Esophagus squamous epithelium (tissue), 5 donors: ENCODE results near the gene PODXL. TPM values are rescaled to one million over a fixed set of nuclear protein-coding genes. Genes with fewer than 3 reads are reported as not detected.
"Not testable (repeated sequence)": the region's sequence is repeated elsewhere in the genome, so short reads cannot be mapped to it uniquely, and the experiment has no call there.

ENCODE experiments used
- DNase-seq: peaks from one replicate; lab custom pipeline; 2025; lab: John Stamatoyannopoulos, UW
- H3K27ac ChIP-seq, 4 donors: fragments of 200-600 bp; sonication (generic); one replicate each; pipeline ENCODE4 v1.5.1; 2016 to 2019; ENCODE audit warnings: mild to moderate bottlenecking in 1 of 4
- H3K27me3 ChIP-seq, 4 donors: fragments of 200-600 bp; sonication (generic); 1 replicate in 3 of 4; 2 replicates in 1 of 4; pipeline versions ENCODE4 v1.5.1 to v1.6.0; 2017 to 2021; ENCODE audit warnings: antibody characterized with exemption in 1 of 4
- H3K36me3 ChIP-seq, 3 donors: fragments of 200-600 bp; sonication (generic); one replicate each; pipeline ENCODE4 v1.5.1; 2016 to 2019
- H3K4me1 ChIP-seq, 3 donors: fragments of 200-600 bp; sonication (generic); one replicate each; pipeline ENCODE4 v1.5.1; 2017 to 2019
- H3K4me3 ChIP-seq, 4 donors: fragments of 200-600 bp; sonication (generic); 1 replicate in 3 of 4; 2 replicates in 1 of 4; pipeline ENCODE4 v1.5.1; 2016 to 2019; ENCODE audit warnings: mild to moderate bottlenecking in 2 of 4, moderate library complexity in 1 of 4
- H3K9me3 ChIP-seq, 3 donors: fragments of 200-600 bp; sonication (generic); one replicate each; pipeline ENCODE4 v1.5.1; 2016 to 2019
- POLR2A ChIP-seq, 4 donors: fragments of 450-650 bp; IDR thresholded peaks; one replicate each; pipeline ENCODE4 v1.6.1; 2017; ENCODE audit warnings: antibody characterized with exemption in 4 of 4, mild to moderate bottlenecking in 4 of 4, moderate library complexity in 3 of 4
- WGBS, 2 donors: methylation state at CpG; one replicate each; pipeline ENCODE4 v1.1.5; 2018; 5-methylcytosine and 5-hydroxymethylcytosine counted together
- intact Hi-C: fragments of 100-400 bp; cut with DNase I; formaldehyde crosslinking; loops from one replicate; pipeline ENCODE4 v1.15.0; 2022
- total RNA-seq, 4 donors: library from RNA; depleted of rRNA; stranded (reverse); fragments of >200 nt; gene quantifications; one replicate each; pipeline ENCODE4 v1.1.0, GENCODE V29; 2016
- TF ChIP-seq, protein P1 (sequence below), 6 experiments: fragments of 450-650 bp in 4 of 6; fragments of 200-600 bp in 2 of 6; sonication (generic) in 2 of 6; IDR thresholded peaks; one replicate each; pipeline ENCODE4 v1.5.1; 2016 to 2019; ENCODE audit warnings: antibody characterized with exemption in 6 of 6, mild to moderate bottlenecking in 4 of 6, moderate library complexity in 4 of 6
- donor health status: DM: yes; HTN: yes; CAD: no.

The PODXL gene
- total RNA-seq, 4 donors from 2014 or later, result 5.0 to 22.3 (median 7.6) TPM

DNA sequence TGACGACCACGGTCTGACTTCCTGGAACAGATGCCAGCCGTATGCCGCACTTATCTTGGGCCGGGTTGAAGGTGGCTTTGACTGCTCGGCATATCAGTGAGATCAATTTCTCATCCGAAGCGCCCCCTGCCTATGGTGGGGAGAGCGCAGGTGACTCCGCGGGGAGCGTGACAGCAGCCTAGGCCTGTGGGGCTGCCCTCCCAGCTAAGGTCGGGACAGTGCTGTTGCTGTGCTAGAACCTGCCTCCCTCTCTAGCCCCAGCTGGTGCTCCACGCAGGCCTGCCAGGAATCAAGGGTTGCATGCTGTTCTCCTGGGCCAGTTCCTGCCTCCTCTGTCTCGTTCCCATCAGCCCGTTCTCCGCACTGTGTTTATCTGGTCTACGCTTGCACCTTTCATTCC, 49.8 kb downstream of the PODXL start:
- 78 to 87% methylated on average over 6 to 18 of the region's 18 CpGs for WGBS, 2 donors
- intact Hi-C loops, result loop anchor here (5.0 kb wide), 1 partner anchor 151 kb away; no protein-coding TSS in a partner anchor
- Histone ChIP-seq H3K4me3 (no peak overlapping the region), H3K27me3 (peaks cover 0 to 9% (median 0%) of the 10 kb centered on the region in 4 donors), H3K9me3 (no peaks in the 10 kb centered on the region), H3K36me3 (no peaks in the 10 kb centered on the region), H3K27ac (no peak overlapping the region), H3K4me1 (peaks cover 0 to 32% (median 12%) of the 10 kb centered on the region in 3 donors)
- no peak for TF ChIP-seq POLR2A (IDR thresholded peaks at IDR 0.05)
- TF ChIP-seq, protein P1, sequence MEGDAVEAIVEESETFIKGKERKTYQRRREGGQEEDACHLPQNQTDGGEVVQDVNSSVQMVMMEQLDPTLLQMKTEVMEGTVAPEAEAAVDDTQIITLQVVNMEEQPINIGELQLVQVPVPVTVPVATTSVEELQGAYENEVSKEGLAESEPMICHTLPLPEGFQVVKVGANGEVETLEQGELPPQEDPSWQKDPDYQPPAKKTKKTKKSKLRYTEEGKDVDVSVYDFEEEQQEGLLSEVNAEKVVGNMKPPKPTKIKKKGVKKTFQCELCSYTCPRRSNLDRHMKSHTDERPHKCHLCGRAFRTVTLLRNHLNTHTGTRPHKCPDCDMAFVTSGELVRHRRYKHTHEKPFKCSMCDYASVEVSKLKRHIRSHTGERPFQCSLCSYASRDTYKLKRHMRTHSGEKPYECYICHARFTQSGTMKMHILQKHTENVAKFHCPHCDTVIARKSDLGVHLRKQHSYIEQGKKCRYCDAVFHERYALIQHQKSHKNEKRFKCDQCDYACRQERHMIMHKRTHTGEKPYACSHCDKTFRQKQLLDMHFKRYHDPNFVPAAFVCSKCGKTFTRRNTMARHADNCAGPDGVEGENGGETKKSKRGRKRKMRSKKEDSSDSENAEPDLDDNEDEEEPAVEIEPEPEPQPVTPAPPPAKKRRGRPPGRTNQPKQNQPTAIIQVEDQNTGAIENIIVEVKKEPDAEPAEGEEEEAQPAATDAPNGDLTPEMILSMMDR (IDR thresholded peaks at IDR 0.05), result no peak
- no peak for DNase-seq

DNA sequence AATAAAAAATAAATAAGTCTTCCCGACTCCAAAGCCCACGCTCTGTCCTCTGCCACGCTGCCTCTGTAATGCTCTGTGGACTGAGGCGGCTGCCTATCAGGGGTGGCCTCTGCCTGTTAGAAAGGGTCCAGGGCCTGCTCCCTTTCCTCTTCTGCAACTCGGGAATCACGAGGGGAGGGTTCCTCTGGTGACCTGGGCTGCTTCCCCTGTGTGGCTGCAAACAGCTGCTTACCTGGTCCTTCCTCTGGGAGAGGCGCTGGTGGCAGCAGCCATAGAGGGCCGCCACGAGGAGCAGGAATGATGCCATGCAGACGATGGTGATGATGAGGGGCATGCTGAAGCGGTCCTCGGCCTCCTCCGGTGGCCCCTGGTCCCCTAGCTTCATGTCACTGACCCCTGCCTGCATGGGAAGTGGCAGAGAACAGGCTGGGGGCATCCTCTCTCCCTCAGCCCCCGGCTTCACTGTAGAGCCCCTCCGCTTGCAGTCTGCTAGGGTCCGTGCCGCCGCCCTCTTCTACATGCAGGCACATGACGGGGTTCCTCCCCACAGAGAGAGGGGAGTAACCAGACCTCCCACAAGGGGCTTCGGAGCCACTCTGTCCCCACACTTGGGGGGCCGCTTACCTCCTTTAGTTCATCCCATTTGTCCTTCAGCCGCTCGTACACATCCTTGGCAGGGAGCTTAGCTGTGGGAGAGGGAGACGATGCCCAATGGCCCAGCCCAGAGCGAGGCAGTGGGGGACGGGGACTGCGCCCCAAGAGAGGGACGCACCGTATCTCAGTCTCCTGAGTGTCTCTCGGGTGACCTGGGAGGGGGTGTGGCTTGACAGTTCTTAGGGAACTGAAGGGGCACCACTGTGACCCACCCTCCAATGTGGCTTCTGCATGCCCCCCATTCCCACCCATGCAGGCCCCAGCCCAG, 50.5 kb downstream of the PODXL start:
- H3K27ac ChIP-seq, result no peak overlapping the region
- WGBS, 2 donors, result 94 to 95% methylated on average over 5 to 11 of the region's 30 CpGs
- no peaks in the 10 kb centered on the region for H3K9me3 ChIP-seq
- no peaks in the 10 kb centered on the region for H3K36me3 ChIP-seq
- no peak for DNase-seq
- intact Hi-C loops, result loop anchor here (5.0 kb wide), 1 partner anchor 151 kb away; no protein-coding TSS in a partner anchor
- H3K4me1 ChIP-seq, result peaks cover 0 to 32% (median 12%) of the 10 kb centered on the region in 3 donors
- H3K27me3 ChIP-seq, result peaks cover 0 to 9% (median 0%) of the 10 kb centered on the region in 4 donors
- no peak for TF ChIP-seq POLR2A (IDR thresholded peaks at IDR 0.05)
- TF ChIP-seq, protein P1 (IDR thresholded peaks at IDR 0.05), result no peak
- no peak overlapping the region for H3K4me3 ChIP-seq

DNA sequence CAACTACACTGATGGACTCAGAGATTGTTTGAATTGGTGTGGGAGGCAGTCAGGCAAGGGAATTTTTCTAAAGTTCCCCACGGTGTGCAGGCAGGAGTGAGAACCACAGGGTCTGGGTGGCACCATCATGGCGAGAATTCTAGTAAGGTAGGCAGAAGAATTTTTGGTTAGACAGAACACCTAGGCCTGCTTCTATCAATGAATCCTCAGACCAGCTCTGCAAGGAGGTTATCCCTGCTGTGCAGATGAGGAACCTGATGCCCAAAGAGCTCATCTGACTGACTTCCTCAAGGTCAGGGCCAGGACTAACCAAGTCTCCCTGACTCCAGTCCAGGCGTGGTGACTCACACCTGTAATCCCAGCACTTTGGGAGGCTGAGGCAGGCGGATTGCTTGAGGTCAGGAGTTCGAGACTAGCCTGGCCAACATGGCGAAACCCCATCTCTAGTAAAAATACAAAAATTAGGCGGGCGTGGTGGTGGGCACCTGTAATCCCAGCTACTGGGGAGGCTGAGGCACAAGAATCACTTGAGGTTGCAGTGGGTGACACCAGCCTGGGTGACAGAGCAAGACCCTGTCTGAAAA, 51.3 kb downstream of the PODXL start:
- not testable (repeated sequence) for H3K9me3 ChIP-seq, H3K27me3 ChIP-seq, H3K4me3 ChIP-seq, H3K36me3 ChIP-seq, DNase-seq, H3K27ac ChIP-seq
- peaks cover 0 to 32% (median 12%) of the 10 kb centered on the region in 3 donors for H3K4me1 ChIP-seq
- WGBS, 2 donors, result 86 to 90% methylated on average over 5 to 8 of the region's 8 CpGs
- intact Hi-C loops, result loop anchor here (5.0 kb wide), 1 partner anchor 152 kb away; no protein-coding TSS in a partner anchor

DNA sequence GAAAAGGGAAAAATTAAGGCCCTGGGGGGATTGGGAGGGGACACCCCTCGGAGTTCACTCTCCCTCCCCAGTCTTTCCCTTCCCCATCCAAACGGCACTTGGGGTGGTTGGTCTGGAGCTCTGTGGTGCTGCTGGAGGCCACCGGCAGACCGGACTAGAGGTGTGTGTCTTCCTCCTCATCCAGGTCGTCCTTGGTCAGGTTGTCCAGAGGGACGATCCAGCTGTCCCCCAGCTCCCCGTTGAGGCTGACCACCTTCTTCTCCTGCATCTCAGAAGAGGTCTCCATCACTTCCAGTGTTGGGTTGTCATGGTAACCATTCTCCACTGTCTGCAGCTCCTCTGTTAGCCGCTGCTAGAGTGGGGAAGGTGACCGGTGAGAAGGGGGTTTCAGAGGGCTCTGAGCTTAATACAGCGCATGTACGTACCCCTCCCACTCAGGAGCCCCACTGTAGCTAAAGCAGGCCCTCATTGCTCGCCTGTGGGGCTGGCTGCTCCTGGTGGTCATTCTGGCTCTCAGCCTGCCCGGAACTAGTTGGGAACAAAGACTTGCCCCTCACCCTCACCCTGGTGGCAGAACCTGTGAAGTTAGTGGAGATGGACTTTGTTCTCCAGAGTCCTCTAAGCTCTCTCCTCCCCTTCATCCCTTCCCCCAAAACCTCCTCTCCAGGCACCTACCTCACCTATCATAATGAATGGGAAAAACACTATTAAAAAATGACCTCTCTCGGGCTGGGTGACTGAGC, 52.1 kb downstream of the PODXL start:
- Histone ChIP-seq H3K4me1 (peaks cover 0 to 32% (median 12%) of the 10 kb centered on the region in 3 donors), H3K4me3 (no peak overlapping the region), H3K36me3 (peaks cover 0 to 6% (median 0%) of the 10 kb centered on the region in 3 donors), H3K27ac (no peak overlapping the region), H3K9me3 (no peaks in the 10 kb centered on the region), H3K27me3 (peaks cover 0 to 9% (median 0%) of the 10 kb centered on the region in 4 donors)
- 66 to 68% methylated on average over 7 to 11 of the region's 14 CpGs for WGBS, 2 donors
- no peak for DNase-seq
- intact Hi-C loops, result no loop called here
- TF ChIP-seq, protein P1 (IDR thresholded peaks at IDR 0.05), result no peak
- TF ChIP-seq POLR2A (IDR thresholded peaks at IDR 0.05), result no peak

DNA sequence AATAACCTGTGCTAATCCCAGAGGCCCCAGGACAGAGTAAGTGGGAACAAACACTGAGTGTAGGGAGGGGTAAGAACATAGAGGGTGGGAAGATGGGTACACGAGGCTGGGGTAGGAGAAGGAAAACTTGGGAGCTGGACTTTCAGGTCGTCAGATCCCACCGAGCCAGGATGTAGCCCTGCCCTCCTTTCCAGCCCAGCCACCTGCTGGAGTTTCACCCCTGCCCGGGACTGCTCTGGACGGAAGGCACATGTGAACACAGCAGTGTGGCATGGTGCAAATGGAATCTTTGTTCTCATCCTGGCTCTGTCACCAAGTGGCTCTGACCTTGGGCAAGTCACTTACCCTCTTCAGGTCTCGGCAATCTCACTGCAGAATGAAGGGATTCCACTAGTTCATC, 52.8 kb downstream of the PODXL start:
- Histone ChIP-seq H3K9me3 (no peaks in the 10 kb centered on the region), H3K36me3 (peaks cover 0 to 13% (median 0%) of the 10 kb centered on the region in 3 donors), H3K4me3 (no peak overlapping the region), H3K27ac (peak overlapping the region in 2 of 4 donors; percentile 67 to 74), H3K27me3 (peaks cover 0 to 4% (median 0%) of the 10 kb centered on the region in 4 donors), H3K4me1 (peaks cover 0 to 32% (median 12%) of the 10 kb centered on the region in 3 donors)
- WGBS, 2 donors, result 60 to 73% methylated on average over 6 of the region's 6 CpGs
- no peak for DNase-seq
- TF ChIP-seq, protein P1 (IDR thresholded peaks at IDR 0.05), result no peak
- no peak for TF ChIP-seq POLR2A (IDR thresholded peaks at IDR 0.05)
- intact Hi-C loops, result no loop called here
